ENCODE data around the gene GRK5.

- no peak for TF ChIP-seq CTCF (conservative IDR thresholded peaks at IDR 0.05)
- no peak for TF ChIP-seq EZH2 (IDR thresholded peaks at IDR 0.05; ENCODE audit: low read depth)
Observed at GRCh38 chr10:119479532-119479931, 272.2 kb downstream of the GRK5 start.

All from PC-9 (cell line).